ENCODE data around the gene CAP2.
"Not testable (repeated sequence)": the region's sequence is repeated elsewhere in the genome, so short reads cannot be mapped to it uniquely, and the experiment has no call there.

The CAP2 gene

GRCh38 chr6:17439243-17439993 lies 46.0 kb downstream of the CAP2 start:
- TF ChIP-seq, protein P1, sequence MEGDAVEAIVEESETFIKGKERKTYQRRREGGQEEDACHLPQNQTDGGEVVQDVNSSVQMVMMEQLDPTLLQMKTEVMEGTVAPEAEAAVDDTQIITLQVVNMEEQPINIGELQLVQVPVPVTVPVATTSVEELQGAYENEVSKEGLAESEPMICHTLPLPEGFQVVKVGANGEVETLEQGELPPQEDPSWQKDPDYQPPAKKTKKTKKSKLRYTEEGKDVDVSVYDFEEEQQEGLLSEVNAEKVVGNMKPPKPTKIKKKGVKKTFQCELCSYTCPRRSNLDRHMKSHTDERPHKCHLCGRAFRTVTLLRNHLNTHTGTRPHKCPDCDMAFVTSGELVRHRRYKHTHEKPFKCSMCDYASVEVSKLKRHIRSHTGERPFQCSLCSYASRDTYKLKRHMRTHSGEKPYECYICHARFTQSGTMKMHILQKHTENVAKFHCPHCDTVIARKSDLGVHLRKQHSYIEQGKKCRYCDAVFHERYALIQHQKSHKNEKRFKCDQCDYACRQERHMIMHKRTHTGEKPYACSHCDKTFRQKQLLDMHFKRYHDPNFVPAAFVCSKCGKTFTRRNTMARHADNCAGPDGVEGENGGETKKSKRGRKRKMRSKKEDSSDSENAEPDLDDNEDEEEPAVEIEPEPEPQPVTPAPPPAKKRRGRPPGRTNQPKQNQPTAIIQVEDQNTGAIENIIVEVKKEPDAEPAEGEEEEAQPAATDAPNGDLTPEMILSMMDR (conservative IDR thresholded peaks at IDR 0.05), result no peak
- no peak for TF ChIP-seq ZFX (IDR thresholded peaks at IDR 0.05)
- H3K27ac ChIP-seq, result no peak overlapping the region

GRCh38 chr6:17440811-17441210 lies 47.4 kb downstream of the CAP2 start:
- H3K27ac ChIP-seq, result not testable (repeated sequence)

DNA sequence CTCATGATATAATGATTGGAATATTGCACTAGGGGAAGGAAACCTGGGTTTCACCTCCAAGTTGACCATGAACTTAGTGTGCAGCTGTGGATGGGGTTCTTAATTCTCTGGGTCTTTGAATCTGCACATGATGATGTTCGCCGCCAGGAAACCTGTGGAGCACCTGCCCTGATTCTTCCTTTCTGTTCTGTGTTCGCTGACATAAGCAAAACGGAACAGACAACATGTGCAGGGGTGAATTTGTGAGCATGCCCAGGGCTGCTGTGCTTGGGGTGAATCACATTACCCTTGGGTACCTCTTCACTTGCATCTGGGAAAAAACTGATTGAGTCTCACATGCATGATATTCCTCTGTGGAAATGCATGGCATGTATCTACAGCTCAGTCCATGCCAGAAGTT lies 48.8 kb downstream of the CAP2 start:
- TF ChIP-seq, protein P1 (conservative IDR thresholded peaks at IDR 0.05), result no peak
- no peak for TF ChIP-seq ZFX (IDR thresholded peaks at IDR 0.05)
- no peak overlapping the region for H3K27ac ChIP-seq

GRCh38 chr6:17446713-17447112 lies 53.3 kb downstream of the CAP2 start:
- no peak for TF ChIP-seq ZFX (IDR thresholded peaks at IDR 0.05)
- TF ChIP-seq, protein P1 (conservative IDR thresholded peaks at IDR 0.05), result no peak
- no peak overlapping the region for H3K27ac ChIP-seq

GRCh38 chr6:17448165-17448564 lies 54.8 kb downstream of the CAP2 start:
- TF ChIP-seq ZFX (IDR thresholded peaks at IDR 0.05), result no peak
- H3K27ac ChIP-seq, result no peak overlapping the region

GRCh38 chr6:17450397-17450796 lies 57.0 kb downstream of the CAP2 start:
- no peak for TF ChIP-seq ZFX (IDR thresholded peaks at IDR 0.05)
- TF ChIP-seq, protein P1 (conservative IDR thresholded peaks at IDR 0.05), result no peak
- no peak overlapping the region for H3K27ac ChIP-seq

- H3K27ac ChIP-seq, result no peak overlapping the region
- TF ChIP-seq, protein P1 (conservative IDR thresholded peaks at IDR 0.05), result no peak
- no peak for TF ChIP-seq ZFX (IDR thresholded peaks at IDR 0.05)
Observed at GRCh38 chr6:17450832-17451231, 57.4 kb downstream of the CAP2 start.

GRCh38 chr6:17452096-17452495 lies 58.7 kb downstream of the CAP2 start:
- TF ChIP-seq, protein P1 (conservative IDR thresholded peaks at IDR 0.05), result no peak
- no peak for TF ChIP-seq ZFX (IDR thresholded peaks at IDR 0.05)
- H3K27ac ChIP-seq, result no peak overlapping the region
